Measurements from ENCODE around the gene CLIC1. TPM values are rescaled to one million over a fixed set of nuclear protein-coding genes. Genes with fewer than 3 reads are reported as not detected.
A peak's percentile ranks its signal among the peaks of the same experiment; 100 is the strongest.

The CLIC1 gene
- total RNA-seq (192 TPM), polyA plus RNA-seq (100 to 1,000 TPM; 481 to 771 (median 621) TPM)

DNA sequence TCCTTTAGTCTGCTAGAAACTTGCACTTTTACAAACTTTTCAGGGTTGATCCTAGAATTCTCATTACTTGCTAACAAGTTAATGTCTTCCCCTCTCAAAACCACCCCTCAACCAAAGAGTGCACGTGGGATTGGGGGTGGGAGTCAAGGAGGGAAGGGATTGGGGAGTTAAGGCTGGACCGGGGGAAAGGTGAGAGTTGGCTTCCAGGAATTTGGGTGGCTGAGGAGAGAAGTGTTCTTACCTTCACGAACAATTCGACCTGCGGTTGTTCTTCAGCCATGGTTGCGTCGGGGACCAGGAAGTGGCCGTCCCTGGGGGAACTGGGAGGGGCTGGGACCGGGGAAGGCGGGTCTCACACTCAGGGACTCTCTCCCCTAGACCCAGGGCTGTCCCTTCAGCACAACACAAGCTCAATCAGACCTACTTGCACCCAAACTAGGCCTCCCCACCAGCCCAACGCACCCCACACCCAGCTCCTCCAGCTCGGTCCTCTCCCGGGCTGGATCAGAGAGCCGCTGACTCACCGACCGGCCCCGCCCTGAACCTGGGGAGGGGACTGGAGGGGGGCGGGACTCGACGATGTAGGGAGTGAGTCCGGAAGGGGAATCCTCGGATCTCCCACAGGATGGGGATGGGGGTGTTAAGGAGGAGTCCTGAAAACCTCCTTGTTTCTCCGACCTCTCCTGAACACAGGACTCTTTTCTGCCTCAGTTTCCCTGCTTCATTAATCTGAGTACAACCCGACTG is at the start of gene CLIC1:
TSS of gene CLIC1 (minus strand) at position 510 of the 747 bp plus-strand sequence. CDS start at position 280, 230 bp downstream.
- H3K27me3 ChIP-seq (ENCODE audit: control insufficient read depth, insufficient read depth, low read length), result no peaks in the 10 kb centered on the region
- Mint-ChIP-seq H3K36me3 (peaks cover 18% of the 10 kb centered on the region), H3K4me3 (peak within 1 kb of the TSS; percentile 97 to 99 (median 98)), H3K9me3 (no peaks in the 10 kb centered on the region), H3K27me3 (no peaks in the 10 kb centered on the region), H3K4me1 (peaks cover 18 to 89% (median 50%) of the 10 kb centered on the region in 4 donors), H3K27ac (peak within 1 kb of the TSS; percentile 89 to 95 (median 94))
- ATAC-seq (ENCODE audit: low read depth in 2 of 2), result peak; percentile 4 to 13
- peaks cover 28% of the 10 kb centered on the region for H3K36me3 ChIP-seq (ENCODE audit: control insufficient read depth, insufficient read depth, low read length)
- peak; percentile 46 to 78 (median 71) for DNase-seq
- no peaks in the 10 kb centered on the region for H3K9me3 ChIP-seq (ENCODE audit: control insufficient read depth in 2 of 2, low read length in 2 of 2)
- peaks cover 69% of the 10 kb centered on the region for H3K4me1 ChIP-seq (ENCODE audit: control insufficient read depth, insufficient read depth, low read length, poor library complexity, severe bottlenecking)
- H3K4me3 ChIP-seq (ENCODE audit: low read depth, low read length), result peak within 1 kb of the TSS; percentile 93
- peak within 1 kb of the TSS; percentile 91 for H3K27ac ChIP-seq (ENCODE audit: insufficient read depth, low read length, poor library complexity, severe bottlenecking)

DNA sequence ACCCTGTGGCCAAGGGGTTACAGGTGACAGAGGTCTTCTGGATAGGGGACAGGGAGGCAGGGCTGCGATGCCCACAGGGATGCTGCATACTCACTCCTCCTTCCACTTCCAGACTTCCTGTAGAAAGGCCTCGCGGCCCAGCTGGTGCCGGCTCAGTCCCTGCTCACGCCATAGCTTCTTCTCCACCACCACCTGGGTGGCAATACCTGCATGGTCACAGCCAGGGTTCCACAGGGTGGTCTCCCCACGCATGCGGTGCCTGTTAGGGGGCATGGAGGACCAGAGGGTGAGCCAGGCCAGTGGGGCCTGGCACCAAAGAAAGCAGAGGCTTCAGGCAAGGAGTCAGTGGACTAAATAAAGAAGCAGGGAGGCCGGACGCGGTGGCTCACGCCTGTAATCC is 49.1 kb upstream of the CLIC1 start:
- Mint-ChIP-seq H3K36me3 (peaks cover 18% of the 10 kb centered on the region), H3K9me3 (no peaks in the 10 kb centered on the region)

DNA sequence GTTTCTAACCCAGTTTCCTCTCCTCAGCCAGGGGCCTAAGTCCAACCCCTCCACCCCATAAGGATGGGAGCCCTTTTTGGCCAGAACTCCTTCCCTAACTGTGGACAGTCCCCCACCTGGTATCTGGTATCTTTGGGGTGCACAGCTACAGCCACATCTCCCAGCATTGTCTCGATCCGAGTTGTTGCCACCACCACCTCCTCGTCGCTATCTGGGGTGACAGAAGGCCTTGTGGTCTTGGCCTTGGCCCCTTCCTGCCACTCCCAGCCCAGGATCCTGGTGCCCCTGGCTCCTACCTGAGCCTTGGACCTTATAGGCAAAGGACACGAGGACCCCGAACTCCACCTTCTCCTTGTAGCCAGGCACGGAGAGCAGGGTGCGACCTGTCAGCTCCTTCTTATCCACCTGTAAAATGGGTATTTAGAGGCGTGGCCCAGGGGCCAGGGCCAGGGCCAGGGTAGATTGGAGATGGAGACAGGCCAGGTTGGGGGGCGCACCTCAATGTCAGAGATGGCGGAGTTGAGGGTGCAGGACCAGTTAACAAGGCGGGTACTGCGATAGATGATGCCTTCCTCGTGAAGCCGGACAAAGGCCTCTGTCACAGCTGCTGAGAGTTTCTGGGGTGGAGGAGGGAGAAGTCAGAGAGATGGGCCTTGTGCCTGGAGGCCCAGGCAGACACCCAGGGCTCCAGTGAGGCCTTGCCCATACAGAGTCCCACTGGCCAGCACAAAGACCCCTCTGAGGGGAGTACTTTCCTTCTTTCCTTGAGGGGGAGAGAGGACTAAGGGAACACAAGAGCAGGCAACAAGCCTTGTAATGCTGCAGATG is 48.0 kb upstream of the CLIC1 start:
- Histone ChIP-seq H3K36me3 (ENCODE audit: control insufficient read depth, insufficient read depth, low read length) (peaks cover 23% of the 10 kb centered on the region), H3K9me3 (ENCODE audit: control insufficient read depth in 2 of 2, low read length in 2 of 2) (no peaks in the 10 kb centered on the region), H3K27me3 (ENCODE audit: control insufficient read depth, insufficient read depth, low read length) (no peaks in the 10 kb centered on the region), H3K4me3 (ENCODE audit: low read depth, low read length) (no peak overlapping the region), H3K27ac (ENCODE audit: insufficient read depth, low read length, poor library complexity, severe bottlenecking) (no peak overlapping the region), H3K4me1 (ENCODE audit: control insufficient read depth, insufficient read depth, low read length, poor library complexity, severe bottlenecking) (no peaks in the 10 kb centered on the region)
- Mint-ChIP-seq H3K9me3 (no peaks in the 10 kb centered on the region), H3K4me3 (no peak overlapping the region), H3K4me1 (peaks cover 0 to 3% (median 0%) of the 10 kb centered on the region in 4 donors), H3K27me3 (no peaks in the 10 kb centered on the region), H3K27ac (peak overlapping the region in 1 of 3 donors; percentile 36), H3K36me3 (peaks cover 18% of the 10 kb centered on the region)
- DNase-seq, result no peak
- no peak for ATAC-seq (ENCODE audit: low read depth in 2 of 2)

More for the DNA sequence above, 49.1 kb upstream of the CLIC1 start:
- H3K27ac Mint-ChIP-seq, result no peak overlapping the region
- Histone ChIP-seq H3K4me1 (ENCODE audit: control insufficient read depth, insufficient read depth, low read length, poor library complexity, severe bottlenecking) (no peaks in the 10 kb centered on the region), H3K9me3 (ENCODE audit: control insufficient read depth in 2 of 2, low read length in 2 of 2) (no peaks in the 10 kb centered on the region), H3K27me3 (ENCODE audit: control insufficient read depth, insufficient read depth, low read length) (no peaks in the 10 kb centered on the region), H3K27ac (ENCODE audit: insufficient read depth, low read length, poor library complexity, severe bottlenecking) (no peak overlapping the region), H3K36me3 (ENCODE audit: control insufficient read depth, insufficient read depth, low read length) (peaks cover 20% of the 10 kb centered on the region), H3K4me3 (ENCODE audit: low read depth, low read length) (no peak overlapping the region)
- H3K4me3 Mint-ChIP-seq, result no peak overlapping the region
- peaks cover under 1 to 7% (median 1%) of the 10 kb centered on the region in 4 donors for H3K4me1 Mint-ChIP-seq
- no peak for DNase-seq
- no peak for ATAC-seq (ENCODE audit: low read depth in 2 of 2)
- H3K27me3 Mint-ChIP-seq, result no peaks in the 10 kb centered on the region

DNA sequence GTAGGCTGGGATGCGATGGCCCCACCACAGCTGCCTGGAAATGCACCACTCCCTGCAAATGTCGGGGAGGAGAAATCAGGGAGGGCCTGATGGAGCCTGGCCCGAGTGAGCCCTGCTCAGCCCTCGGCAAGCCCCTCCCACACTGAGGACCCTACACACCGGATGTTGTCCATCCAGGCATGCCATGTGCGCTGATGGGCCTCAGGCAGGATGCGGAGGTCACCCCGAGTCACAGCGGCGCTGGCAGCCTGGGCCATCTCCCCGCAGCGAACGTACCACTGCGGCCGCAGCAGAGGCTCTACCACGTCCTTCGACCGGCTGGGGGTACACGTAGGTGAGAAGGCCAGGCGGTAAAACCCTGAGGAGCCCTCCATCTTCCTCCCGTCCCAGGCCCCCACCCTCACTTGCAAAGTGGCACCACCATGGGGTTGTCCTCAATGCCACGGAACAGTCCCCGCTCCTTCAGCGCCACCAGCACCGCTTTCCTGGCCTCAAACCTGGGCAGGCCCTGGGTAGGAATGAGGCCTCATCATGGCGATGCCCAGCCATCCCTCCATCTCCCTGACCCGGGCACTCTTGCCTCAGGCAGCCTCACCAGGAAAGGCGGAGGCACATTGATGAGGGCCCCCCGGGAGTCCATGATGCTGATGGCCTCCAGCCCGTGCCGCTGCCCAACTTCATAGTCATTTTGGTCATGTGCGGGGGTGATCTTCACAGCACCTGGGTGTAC is 46.0 kb upstream of the CLIC1 start:
- Histone ChIP-seq H3K27ac (ENCODE audit: insufficient read depth, low read length, poor library complexity, severe bottlenecking) (no peak overlapping the region), H3K4me1 (ENCODE audit: control insufficient read depth, insufficient read depth, low read length, poor library complexity, severe bottlenecking) (peaks cover 6% of the 10 kb centered on the region), H3K9me3 (ENCODE audit: control insufficient read depth in 2 of 2, low read length in 2 of 2) (no peaks in the 10 kb centered on the region), H3K27me3 (ENCODE audit: control insufficient read depth, insufficient read depth, low read length) (no peaks in the 10 kb centered on the region), H3K4me3 (ENCODE audit: low read depth, low read length) (no peak overlapping the region), H3K36me3 (ENCODE audit: control insufficient read depth, insufficient read depth, low read length) (peaks cover 26% of the 10 kb centered on the region)
- H3K36me3 Mint-ChIP-seq, result peaks cover 18% of the 10 kb centered on the region
- no peak for DNase-seq
- H3K27ac Mint-ChIP-seq, result peak overlapping the region in 1 of 3 donors; percentile 31
- ATAC-seq (ENCODE audit: low read depth in 2 of 2), result no peak
- no peaks in the 10 kb centered on the region for H3K27me3 Mint-ChIP-seq
- no peak overlapping the region for H3K4me3 Mint-ChIP-seq
- H3K9me3 Mint-ChIP-seq, result no peaks in the 10 kb centered on the region
- peaks cover 0 to 7% (median 3%) of the 10 kb centered on the region in 4 donors for H3K4me1 Mint-ChIP-seq

DNA sequence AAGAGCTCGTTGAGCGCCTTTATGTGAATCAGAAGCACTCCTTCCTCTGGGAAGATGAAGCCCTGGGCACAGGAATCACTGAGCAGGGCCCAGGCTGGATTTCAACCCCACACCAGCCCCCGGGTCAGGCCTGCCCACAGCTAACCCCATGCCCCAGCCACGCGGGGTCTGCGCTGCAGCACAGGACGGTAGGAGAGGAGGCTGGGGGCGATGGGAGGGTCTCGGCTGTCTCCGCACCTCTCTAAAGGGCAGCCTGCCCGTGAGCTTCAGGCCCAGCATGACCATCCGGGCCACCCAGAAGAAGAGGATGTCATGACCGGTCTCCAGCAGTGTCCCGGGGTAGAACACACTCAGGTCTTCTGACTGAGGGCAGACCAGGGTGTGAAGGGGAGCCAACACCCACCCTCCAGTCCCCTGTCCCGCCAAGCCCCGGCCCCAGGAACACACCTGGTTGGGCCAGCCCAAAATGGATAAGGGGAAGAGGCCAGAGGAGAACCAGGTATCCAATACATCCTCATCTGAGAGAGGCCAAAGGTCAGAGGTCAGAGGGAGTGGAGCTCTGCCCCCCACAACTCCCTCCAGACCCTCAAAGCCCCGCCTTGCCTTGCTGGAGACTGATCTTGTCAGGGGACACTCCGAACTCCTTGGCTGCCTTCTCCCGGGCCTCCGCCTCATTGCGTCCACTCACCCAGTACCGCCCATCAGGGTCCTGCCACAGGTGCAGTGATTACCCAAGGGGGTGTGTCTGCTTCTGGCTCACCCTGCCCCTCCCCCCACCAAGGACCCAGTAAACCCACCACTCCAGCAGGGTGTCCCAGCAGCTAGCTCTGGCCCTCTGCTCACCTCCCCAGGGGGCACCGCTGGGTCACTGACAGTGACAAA is 45.2 kb upstream of the CLIC1 start:
- peak overlapping the region in 1 of 3 donors; percentile 59 for H3K27ac Mint-ChIP-seq
- H3K4me1 Mint-ChIP-seq, result peaks cover 0 to 15% (median 6%) of the 10 kb centered on the region in 4 donors
- H3K27me3 Mint-ChIP-seq, result peaks cover under 1% of the 10 kb centered on the region
- ATAC-seq (ENCODE audit: low read depth in 2 of 2) (no peak), DNase-seq (no peak)
- Histone ChIP-seq H3K27ac (ENCODE audit: insufficient read depth, low read length, poor library complexity, severe bottlenecking) (no peak overlapping the region), H3K27me3 (ENCODE audit: control insufficient read depth, insufficient read depth, low read length) (no peaks in the 10 kb centered on the region), H3K9me3 (ENCODE audit: control insufficient read depth in 2 of 2, low read length in 2 of 2) (no peaks in the 10 kb centered on the region), H3K4me3 (ENCODE audit: low read depth, low read length) (no peak overlapping the region), H3K36me3 (ENCODE audit: control insufficient read depth, insufficient read depth, low read length) (peaks cover 26% of the 10 kb centered on the region), H3K4me1 (ENCODE audit: control insufficient read depth, insufficient read depth, low read length, poor library complexity, severe bottlenecking) (peaks cover 14% of the 10 kb centered on the region)
- H3K36me3 Mint-ChIP-seq, result peaks cover 18% of the 10 kb centered on the region
- H3K4me3 Mint-ChIP-seq, result no peak overlapping the region
- H3K9me3 Mint-ChIP-seq, result no peaks in the 10 kb centered on the region

DNA sequence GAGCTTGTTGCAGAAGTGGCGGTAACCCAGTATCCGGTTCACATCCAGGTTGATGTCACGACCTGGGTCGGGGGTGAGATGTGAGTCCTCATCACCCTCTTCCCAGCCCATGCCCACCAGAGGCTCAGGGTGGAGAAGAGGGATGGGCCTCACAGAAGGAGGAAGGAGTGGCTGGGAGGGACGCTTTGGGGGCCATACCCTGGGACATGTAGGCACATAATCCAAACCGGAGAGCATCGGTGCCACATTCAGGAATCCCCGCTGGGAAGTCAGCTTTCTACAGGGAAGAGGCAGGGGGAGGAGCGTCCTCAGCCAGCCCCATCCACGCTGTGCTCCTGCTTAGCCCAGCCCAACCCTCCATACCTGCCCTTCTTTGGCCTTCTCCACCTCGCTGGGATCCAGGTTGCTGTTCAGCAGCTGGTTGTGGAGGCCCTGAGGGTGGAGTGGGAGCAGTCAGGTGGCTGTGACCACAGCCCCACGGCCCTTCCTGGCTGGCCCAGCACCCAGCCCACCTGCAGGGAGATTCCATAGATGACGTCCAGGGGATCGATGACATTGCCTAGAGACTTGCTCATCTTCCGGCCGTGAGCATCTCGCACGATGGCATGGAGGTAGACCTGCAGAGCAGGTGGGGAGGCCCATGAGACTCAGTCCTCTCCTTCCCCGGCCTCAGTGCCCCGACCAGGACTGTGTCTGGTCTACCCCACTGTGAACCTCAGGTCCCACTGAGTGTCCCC is 44.3 kb upstream of the CLIC1 start:
- peak overlapping the region in 1 of 3 donors; percentile 59 for H3K27ac Mint-ChIP-seq

More for the DNA sequence above, 44.3 kb upstream of the CLIC1 start:
- no peaks in the 10 kb centered on the region for H3K9me3 Mint-ChIP-seq
- H3K27ac ChIP-seq (ENCODE audit: insufficient read depth, low read length, poor library complexity, severe bottlenecking), result no peak overlapping the region
- ATAC-seq (ENCODE audit: low read depth in 2 of 2) (no peak), DNase-seq (no peak)
- peaks cover 22% of the 10 kb centered on the region for H3K4me1 ChIP-seq (ENCODE audit: control insufficient read depth, insufficient read depth, low read length, poor library complexity, severe bottlenecking)
- H3K4me1 Mint-ChIP-seq, result peaks cover 0 to 19% (median 7%) of the 10 kb centered on the region in 4 donors
- peaks cover 18% of the 10 kb centered on the region for H3K36me3 Mint-ChIP-seq
- H3K9me3 ChIP-seq (ENCODE audit: control insufficient read depth in 2 of 2, low read length in 2 of 2), result no peaks in the 10 kb centered on the region
- H3K36me3 ChIP-seq (ENCODE audit: control insufficient read depth, insufficient read depth, low read length), result peaks cover 26% of the 10 kb centered on the region
- H3K4me3 Mint-ChIP-seq, result no peak overlapping the region
- H3K4me3 ChIP-seq (ENCODE audit: low read depth, low read length), result no peak overlapping the region
- H3K27me3 Mint-ChIP-seq, result peaks cover 4% of the 10 kb centered on the region
- H3K27me3 ChIP-seq (ENCODE audit: control insufficient read depth, insufficient read depth, low read length), result no peaks in the 10 kb centered on the region
